GM12873 (cell line): ENCODE measurements around the gene NUDT4.
A peak's percentile ranks its signal among the peaks of the same experiment; 100 is the strongest.

ENCODE experiments used
- TF ChIP-seq, protein P1 (sequence below): IDR thresholded peaks from 2 replicates; pipeline ENCODE4 v1.5.1; 2012; ENCODE audit warnings: low read depth, mild to moderate bottlenecking, moderate library complexity, low read length, control low read depth; ENCODE audit not compliant: insufficient read depth; ENCODE audit errors: missing control alignments

The NUDT4 gene

DNA sequence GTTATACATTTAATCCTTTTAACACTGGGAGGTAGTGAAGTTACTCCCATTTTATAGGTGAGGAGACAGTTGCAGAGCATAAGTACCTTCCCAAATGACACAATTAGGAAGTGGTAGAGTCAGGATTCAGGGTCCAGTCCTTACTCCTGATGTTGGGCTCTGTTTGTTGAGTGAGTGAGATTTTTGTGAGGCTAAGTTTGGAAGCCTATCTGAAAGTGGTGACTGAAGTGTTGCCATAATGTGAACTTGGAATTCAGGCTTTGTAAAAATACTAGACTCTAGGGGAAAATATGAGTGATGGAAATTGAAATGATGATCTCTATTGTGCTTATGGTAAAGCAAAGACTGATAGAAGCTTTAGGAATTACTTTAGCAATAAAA is 2.2 kb downstream of the NUDT4 start:
- TF ChIP-seq, protein P1, sequence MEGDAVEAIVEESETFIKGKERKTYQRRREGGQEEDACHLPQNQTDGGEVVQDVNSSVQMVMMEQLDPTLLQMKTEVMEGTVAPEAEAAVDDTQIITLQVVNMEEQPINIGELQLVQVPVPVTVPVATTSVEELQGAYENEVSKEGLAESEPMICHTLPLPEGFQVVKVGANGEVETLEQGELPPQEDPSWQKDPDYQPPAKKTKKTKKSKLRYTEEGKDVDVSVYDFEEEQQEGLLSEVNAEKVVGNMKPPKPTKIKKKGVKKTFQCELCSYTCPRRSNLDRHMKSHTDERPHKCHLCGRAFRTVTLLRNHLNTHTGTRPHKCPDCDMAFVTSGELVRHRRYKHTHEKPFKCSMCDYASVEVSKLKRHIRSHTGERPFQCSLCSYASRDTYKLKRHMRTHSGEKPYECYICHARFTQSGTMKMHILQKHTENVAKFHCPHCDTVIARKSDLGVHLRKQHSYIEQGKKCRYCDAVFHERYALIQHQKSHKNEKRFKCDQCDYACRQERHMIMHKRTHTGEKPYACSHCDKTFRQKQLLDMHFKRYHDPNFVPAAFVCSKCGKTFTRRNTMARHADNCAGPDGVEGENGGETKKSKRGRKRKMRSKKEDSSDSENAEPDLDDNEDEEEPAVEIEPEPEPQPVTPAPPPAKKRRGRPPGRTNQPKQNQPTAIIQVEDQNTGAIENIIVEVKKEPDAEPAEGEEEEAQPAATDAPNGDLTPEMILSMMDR, result no peak

DNA sequence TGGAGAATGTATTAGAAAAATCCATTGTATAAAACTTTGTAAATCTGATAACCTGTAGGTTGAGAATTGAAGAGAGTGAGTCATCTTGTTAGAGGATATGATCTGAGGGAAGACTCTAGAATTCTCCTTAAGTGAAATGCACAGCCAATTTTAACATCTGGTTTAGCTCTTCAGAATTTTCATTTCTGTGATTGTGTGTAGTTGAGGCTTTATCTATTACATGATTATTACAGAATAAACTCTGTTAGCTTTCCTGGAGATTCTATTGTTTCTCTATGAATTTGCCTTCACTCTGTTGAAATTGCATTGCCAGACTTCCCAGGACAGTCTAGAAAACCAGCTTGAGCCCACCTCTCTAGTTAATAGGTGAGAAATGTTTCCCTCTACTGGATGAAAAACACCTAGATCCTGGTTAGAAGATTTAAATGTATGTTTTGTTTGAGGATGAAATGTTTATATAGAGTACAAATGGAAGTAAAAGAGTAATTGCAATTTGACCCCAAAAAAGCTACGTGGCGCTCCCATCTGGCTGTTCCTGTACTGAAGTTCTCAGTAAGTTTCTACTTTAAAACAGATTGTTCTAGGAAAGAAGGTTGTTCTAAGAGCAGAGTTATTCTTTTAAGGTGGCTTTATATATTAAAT is 2.9 kb downstream of the NUDT4 start:
- TF ChIP-seq, protein P1, result peak; percentile 16

DNA sequence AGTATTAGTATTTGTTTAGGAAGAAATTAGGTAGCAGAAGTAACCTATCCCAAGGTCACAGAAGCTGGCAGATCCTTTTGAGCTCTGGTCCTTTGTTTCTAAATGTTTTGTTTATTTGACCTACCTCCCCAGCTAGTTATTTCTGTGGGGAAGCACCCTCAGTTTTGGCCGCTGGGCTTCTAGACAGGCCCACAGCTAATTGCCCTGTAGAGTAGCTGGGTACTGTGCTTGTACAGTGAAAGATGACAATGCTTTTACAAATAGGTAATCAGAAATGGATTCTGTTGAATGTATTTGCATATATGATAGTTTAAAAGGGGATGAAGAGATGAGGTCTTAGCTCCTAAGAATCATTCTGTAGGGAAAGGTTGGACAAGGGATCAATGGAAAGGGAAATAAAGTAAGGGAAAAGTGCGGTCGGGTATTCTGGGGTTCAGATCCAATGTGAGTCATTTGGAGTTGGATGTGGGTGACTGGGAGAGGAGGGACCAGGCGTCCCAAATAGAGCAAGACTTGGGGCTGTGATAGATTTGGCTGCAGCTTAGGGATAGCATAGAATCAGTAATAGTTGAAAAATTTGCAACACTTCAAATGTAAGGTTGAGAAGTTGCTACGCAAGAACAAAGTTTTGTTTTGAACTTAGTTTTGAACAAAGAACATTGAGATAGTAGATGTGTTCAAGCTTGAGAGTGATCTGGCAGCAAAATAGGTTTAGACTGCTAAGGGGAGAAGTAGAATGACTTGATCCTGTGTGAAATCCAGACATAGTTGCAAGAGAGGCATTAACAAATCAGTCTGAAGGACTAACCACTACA is 3.6 kb downstream of the NUDT4 start:
- TF ChIP-seq, protein P1, result no peak

DNA sequence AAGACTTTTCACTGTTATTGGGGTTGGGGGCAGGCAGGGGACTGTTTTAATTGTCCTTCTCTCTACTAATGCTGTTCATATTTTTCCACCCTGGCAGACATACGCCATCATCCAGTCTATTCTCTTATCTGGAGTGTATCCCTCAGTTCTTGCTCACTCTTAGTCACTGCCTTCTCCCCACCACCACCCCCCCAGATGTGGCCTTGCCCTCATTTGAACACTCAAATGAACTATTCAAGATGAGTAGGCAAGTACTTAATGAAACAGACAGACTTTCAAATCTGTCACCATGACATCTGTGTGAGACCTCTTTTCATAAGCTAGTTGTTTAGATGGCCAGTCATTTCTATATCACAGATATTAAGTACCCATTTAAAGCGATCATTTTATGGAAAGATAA is 10.1 kb downstream of the NUDT4 start:
- TF ChIP-seq, protein P1, result no peak

DNA sequence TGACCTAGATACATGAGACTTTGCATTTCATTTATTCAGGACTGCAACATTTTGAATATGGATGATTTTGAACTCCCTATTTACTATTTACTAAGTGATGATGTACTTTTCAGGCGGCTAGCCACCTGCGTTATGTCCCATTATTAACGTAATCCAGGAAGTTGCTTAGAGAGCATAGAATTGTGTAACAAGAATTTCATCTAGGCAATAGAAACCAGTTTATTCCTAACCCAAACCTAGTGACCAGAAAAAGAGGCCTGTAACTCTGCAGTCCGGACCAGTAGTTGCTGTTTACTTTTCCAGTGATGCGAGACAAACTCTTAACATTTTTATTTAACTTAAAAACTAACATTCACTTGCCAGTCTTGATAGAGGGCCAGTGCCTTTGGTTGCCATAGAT is 12.3 kb downstream of the NUDT4 start:
- TF ChIP-seq, protein P1, result no peak

DNA sequence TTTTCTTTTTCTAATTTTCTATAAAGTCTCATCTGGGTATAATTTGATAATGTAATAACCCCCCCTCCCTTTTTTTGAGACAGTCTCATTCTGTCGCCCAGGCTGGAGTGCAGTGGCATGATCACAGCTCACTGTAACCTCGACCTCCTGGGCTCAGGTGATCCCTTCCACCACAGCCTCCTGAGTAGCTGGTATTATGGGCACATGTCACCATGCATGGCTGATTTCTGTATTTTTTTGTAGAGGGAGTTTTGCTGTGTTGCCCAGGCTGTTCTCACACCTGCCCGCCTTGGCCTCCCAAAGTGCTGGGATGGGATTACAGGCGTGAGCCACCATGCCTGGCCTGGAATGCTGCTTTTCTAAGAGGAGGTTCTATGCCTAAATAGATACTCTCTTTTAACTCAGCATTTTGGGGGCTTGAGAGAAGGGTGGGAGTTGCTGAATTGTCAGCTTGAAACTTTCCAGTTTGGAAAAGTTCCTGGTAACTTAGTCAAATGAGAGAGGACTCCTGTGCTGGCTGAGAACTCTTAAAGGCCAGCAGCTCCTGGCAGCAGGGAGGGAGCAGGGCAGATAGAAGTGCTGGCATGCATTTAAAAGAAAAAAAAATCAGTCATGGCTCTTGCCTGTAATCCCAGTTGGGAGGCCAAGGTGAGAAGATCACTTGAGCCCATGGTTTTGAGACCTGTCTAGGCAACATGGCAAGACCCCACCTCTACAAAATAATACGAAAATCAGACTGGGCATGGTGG is 13.0 kb downstream of the NUDT4 start:
- TF ChIP-seq, protein P1, result no peak

DNA sequence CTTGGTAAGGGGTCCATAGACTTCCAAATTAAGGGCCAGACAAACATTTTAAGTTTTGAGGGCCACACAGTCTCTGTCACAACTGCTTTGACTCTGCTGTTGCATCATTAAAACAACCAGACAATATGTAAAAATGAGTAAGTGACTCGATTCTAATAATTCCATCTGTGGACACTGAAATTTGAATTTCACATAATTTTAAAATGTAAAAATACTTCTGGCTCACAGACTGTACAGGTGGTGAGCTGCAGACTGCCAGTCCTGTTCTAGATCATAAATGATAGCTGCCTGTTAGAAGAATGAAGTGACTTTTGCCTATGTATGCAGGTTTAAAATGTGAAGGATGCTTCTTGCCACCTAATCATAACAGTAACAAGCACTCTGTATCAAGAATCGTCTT is 15.7 kb downstream of the NUDT4 start:
- TF ChIP-seq, protein P1, result no peak
